GM18520 (cell line): Measurements from ENCODE around the gene GNLY.

Source experiments
- ATAC-seq: cut with Tn5 transposase; IDR thresholded peaks from one replicate; pipeline ENCODE4 v1.9.1; 2021; ENCODE audit not compliant: unreplicated experiment

Gene GNLY

GRCh38 chr2:85681776-85682175, 12.4 kb upstream of the GNLY start:
- ATAC-seq = no peak

GRCh38 chr2:85682378-85682777, 11.8 kb upstream of the GNLY start:
- ATAC-seq = no peak

GRCh38 chr2:85684380-85684779, 9.8 kb upstream of the GNLY start:
- no peak for ATAC-seq

GRCh38 chr2:85684806-85685205, 9.4 kb upstream of the GNLY start:
- ATAC-seq = no peak

GRCh38 chr2:85690932-85691331, 3.2 kb upstream of the GNLY start:
- no peak for ATAC-seq

DNA sequence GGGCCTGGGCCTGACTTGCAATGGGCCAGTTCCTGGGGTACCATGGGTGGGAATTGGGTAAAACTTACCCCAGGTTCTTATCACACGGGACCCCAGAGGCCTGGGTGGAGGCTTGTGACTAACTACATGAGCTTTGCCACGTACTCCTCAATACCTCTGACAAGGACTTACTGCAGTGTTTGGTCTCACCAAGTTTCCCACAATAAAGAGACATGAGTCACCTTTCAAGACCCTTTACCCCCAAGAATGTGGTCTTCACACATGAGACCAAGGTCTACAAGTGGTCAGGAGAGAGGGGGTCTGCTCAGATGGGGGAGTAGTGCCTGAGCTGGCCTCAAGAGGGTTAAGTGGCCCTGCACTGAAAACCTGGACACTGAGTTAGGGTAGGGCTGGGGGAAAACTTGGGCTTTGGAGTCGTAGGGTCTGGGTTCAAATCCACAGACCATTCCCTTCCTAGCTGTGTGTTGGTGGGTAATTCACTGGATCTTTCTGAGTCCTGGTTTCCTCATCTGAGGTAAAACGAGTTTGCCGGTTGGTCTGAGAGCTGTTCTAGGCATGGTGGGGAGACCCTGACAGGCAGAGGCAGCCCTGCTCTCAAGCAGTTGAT, 2.0 kb upstream of the GNLY start:
- no peak for ATAC-seq

GRCh38 chr2:85695121-85695520, 963 bp downstream of the GNLY start:
- ATAC-seq = no peak

DNA sequence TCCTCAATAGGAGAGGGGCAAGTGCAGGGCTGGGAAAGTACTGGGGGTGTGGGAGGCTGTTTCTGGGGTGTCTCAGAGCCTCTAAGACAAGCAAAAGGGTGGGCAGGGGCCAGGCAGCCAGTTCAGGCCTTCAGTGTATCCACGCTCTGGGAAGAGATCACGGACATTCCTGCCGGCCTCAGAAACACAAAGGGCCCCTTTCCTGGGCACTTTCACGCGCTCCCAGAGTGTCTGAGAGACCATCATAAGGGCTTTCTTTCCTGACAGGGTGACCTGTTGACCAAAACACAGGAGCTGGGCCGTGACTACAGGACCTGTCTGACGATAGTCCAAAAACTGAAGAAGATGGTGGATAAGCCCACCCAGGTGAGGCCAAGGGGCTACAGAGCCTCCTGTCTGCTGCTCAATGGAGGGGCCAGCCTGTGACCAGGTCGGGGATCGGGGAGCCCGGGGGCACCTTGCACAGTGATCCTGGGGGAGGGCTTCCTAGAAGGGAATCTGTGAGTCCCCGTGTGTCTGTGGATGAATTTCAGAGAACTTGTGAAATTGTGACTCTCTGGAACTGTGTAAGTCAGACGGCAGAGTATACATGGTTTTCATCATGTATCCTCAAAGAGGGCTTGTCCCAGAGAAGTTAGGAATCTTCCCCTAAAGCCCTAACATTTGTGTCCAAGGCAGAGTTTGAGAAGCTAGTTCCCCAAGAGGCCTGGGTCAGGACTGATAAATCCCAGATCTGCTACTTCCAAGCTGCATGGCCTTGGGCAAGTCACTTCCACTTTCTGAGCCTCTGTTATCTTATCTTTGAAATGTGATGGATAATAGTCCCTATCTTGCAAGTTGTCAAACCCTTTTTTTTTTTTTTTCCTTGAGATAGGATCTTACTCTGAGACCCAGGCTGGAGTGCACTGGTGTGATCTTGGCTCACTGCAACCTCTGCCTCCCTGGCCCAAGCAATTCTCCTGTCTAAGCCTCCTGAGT, 1.8 kb downstream of the GNLY start:
- ATAC-seq = no peak

GRCh38 chr2:85697096-85697495, 2.9 kb downstream of the GNLY start:
- ATAC-seq = no peak

DNA sequence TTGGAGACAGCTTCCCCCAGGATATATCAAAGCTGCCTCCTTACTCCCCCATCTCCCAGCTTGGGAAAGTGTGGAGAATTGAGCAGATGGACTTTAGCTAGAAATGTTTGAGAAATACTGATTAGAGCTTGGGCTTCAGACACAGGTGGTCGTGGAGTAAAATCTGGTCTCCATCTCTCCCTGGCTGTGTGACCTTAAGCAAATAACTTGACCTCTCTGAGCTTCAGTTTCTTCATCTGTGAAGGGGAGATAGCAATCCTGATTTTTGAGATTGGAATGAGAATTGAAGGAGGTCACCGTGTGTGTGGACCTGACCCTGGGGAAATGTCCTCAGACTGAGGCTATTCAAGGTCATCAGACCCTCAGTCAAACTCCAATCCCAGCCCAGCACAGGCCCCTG, 3.6 kb downstream of the GNLY start:
- no peak for ATAC-seq

DNA sequence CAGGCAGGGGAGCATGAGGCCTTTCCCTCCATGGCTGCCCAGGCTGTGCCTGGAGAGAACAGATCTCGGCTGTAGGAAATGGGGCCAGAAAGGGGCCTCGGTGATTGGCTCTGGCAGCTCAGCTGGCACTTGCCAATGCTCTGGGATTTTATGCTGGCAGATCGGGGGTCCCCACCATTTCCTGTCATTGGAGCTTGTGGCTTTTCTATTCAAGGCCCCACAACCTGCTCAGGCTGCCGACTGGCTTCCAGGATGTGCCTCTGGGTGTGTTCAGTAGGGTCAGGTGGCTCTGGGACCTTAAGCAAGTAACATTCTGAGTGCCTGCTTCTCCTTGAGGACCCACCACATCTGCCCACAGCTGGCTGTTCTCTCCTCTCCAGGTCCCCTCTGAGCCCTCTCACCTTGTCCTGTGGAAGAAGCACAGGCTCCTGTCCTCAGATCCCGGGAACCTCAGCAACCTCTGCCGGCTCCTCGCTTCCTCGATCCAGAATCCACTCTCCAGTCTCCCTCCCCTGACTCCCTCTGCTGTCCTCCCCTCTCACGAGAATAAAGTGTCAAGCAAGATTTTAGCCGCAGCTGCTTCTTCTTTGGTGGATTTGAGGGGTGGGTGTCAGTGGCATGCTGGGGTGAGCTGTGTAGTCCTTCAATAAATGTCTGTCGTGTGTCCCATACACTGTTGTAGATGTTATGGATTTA, 4.2 kb downstream of the GNLY start:
- no peak for ATAC-seq

DNA sequence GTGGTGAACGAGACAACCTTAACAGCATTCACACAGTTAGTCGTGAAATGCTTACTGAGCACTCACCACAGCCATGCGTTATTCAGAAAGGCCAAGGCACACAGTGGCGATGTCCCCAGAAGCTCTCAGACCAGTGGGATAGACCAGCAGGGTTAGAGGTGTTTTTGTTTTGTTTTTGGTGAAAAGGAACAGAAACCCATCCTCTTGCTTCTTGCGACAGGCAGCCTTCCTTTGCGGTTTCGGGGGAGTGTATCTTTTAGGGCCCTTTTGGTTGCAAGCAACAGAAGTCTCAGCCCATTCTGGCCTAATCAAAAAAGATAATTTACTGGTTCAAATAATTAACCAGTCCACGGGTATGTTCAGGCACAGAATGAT, 4.7 kb downstream of the GNLY start:
- no peak for ATAC-seq

- ATAC-seq = no peak
Measured at GRCh38 chr2:85699325-85699724, 5.2 kb downstream of the GNLY start.

DNA sequence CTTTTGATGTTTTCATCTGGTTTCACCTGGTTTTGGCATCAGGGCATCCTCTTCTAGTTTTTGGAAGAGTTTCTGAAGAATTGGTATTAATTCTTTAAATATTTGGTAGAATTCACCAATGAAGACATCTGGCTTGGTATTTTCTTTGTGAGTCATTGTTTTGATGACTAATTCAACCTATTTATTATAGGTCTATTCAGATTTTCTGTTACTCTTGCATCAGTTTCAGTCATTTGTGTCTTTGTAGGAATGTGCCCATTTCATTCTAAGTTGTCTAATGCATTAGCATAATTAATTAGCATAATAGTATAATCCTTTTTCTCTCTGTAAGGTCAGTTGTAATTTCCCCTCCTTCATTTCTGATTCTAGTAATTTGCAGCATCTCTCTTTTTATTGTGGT, 8.0 kb downstream of the GNLY start:
- ATAC-seq = no peak

- ATAC-seq = no peak
Measured at GRCh38 chr2:85702800-85703199, 8.6 kb downstream of the GNLY start.

- no peak for ATAC-seq
Measured at GRCh38 chr2:85703329-85703728, 9.2 kb downstream of the GNLY start.

DNA sequence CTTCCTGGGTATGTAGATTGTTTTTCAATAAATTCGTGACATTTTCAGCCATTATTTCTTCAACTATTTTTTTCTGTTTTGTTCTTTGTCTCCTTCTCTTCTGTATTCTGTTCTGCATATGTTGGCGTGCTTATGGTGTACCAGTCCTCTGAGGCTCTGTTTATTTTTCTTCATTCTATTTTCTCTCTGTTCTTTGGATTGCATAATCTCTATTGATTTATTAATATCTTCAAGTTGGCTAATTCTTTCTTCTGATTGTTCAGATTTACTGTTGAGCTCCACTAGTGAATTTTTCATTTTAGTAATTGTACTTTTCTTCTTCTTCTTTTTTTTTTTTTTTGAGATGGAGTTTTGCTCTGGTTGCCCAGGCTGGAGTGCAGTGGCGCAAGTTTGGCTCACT, 9.9 kb downstream of the GNLY start:
- no peak for ATAC-seq

- ATAC-seq = peak; percentile 41
Measured at GRCh38 chr2:85704800-85705679, 10.9 kb downstream of the GNLY start.

DNA sequence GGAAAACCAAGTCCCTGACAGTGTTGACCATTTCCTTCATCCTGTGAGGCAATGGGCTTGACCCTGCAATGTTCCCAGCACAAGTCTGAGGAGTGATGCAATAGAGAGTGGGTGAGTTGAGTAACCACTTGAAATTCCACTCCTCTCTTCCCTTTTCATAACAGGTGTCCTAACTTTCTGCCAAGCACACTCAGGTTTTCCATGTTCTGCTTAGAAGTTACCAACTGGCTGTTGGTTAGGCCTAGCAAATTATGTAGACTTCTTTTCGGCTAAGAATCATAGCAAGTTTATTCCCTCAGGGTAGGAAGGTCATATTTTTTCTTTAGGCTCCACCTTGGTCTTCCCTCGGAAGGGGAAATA, 11.5 kb downstream of the GNLY start:
- no peak for ATAC-seq

DNA sequence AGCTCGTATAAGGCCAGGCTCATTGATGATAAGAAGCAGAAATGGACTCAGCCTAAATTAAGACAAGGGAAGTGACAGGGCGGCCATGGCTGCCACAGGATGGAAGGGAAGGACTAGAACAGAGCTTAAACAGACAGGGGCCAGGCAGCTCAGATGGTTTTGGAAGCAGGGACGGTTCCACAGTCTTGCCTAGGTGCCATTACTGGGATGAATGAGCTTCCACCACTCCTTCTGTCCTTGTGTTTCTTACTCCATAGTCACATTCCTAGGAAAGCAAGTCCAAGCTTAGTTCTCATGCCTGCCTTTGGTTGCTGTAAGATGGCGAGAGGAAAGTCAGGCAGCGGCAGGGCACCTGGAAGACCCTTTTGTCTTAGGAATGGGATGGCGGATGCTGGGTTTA, 11.9 kb downstream of the GNLY start:
- ATAC-seq = no peak
